Vagina (tissue), 2 donors: ENCODE data around the gene ZNF853.

Source experiments
- POLR2A ChIP-seq, 2 donors: fragments of 450-650 bp; IDR thresholded peaks; one replicate each; pipeline ENCODE4 v1.6.1; 2017; ENCODE audit warnings: antibody characterized with exemption in 2 of 2, mild to moderate bottlenecking in 2 of 2, moderate library complexity in 2 of 2
- POLR2AphosphoS5 ChIP-seq, 2 donors: sonication (generic); formaldehyde crosslinking; IDR thresholded peaks; one replicate each; pipeline ENCODE4 v1.9.0; 2017; ENCODE audit warnings: antibody characterized with exemption in 2 of 2, mild to moderate bottlenecking in 2 of 2, low read depth in 1 of 2; ENCODE audit not compliant: insufficient read depth in 1 of 2
- TF ChIP-seq, protein P1 (sequence below), 3 experiments: fragments of 450-650 bp in 2 of 3; fragments of 200-600 bp in 1 of 3; sonication (generic) in 1 of 3; IDR thresholded peaks; one replicate each; pipeline ENCODE4 v1.5.1; 2017 to 2019; ENCODE audit warnings: antibody characterized with exemption in 3 of 3, mild to moderate bottlenecking in 2 of 3, moderate library complexity in 2 of 3

DNA sequence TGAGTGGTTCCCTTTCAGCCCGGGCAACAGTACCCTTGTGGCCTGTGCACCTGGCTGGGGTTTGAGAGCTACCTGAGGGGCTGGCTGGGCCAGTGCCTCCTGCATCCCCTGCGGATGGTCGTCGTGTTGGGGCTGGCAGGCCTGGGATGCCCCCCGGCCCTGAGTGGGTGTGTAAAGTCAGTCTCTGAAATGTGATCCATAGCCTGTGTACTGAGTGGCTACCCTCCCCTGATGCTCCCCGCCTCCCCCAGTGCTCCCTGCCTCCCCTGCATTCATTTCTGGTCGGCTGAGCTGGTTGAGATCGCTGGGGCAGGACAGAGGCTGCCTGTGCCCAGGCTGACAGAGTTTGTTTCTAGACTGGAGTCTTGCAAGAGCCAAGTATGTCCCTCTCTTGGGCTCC is 31.1 kb downstream of the ZNF853 start:
- TF ChIP-seq, protein P1, sequence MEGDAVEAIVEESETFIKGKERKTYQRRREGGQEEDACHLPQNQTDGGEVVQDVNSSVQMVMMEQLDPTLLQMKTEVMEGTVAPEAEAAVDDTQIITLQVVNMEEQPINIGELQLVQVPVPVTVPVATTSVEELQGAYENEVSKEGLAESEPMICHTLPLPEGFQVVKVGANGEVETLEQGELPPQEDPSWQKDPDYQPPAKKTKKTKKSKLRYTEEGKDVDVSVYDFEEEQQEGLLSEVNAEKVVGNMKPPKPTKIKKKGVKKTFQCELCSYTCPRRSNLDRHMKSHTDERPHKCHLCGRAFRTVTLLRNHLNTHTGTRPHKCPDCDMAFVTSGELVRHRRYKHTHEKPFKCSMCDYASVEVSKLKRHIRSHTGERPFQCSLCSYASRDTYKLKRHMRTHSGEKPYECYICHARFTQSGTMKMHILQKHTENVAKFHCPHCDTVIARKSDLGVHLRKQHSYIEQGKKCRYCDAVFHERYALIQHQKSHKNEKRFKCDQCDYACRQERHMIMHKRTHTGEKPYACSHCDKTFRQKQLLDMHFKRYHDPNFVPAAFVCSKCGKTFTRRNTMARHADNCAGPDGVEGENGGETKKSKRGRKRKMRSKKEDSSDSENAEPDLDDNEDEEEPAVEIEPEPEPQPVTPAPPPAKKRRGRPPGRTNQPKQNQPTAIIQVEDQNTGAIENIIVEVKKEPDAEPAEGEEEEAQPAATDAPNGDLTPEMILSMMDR (IDR thresholded peaks at IDR 0.05), result no peak
- TF ChIP-seq POLR2A (IDR thresholded peaks at IDR 0.05) (no peak), POLR2AphosphoS5 (IDR thresholded peaks at IDR 0.05; ENCODE audit: insufficient read depth in 1 of 2, low read depth in 1 of 2) (no peak)
